DOHH2 (cell line): ENCODE data around the gene S100A16.

Experiments used
- H3F3A ChIP-seq: fragments of 200-600 bp; sonication (generic), shearing (Covaris generic); 2 replicates; pipeline ENCODE4 v1.6.0; 2016; ENCODE audit warnings: antibody characterized with exemption, mild to moderate bottlenecking; ENCODE audit not compliant: control insufficient read depth, insufficient read depth
- H3K27ac ChIP-seq: fragments of 200-600 bp; sonication (generic); 2 replicates; pipeline ENCODE4 v1.5.1; 2014; ENCODE audit warnings: low read depth, mild to moderate bottlenecking, low read length, moderate library complexity
- H3K27me3 ChIP-seq: fragments of 200-600 bp; sonication (generic); 2 replicates; pipeline ENCODE4 v1.6.1; 2014; ENCODE audit warnings: mild to moderate bottlenecking, low read length, mixed read lengths; ENCODE audit not compliant: control insufficient read depth
- H3K36me3 ChIP-seq: fragments of 200-600 bp; sonication (generic); 2 replicates; pipeline ENCODE4 v1.6.1; 2014; ENCODE audit warnings: mild to moderate bottlenecking, low read length, moderate library complexity, mixed read lengths; ENCODE audit not compliant: control insufficient read depth
- H3K4me1 ChIP-seq: fragments of 200-600 bp; sonication (generic); 2 replicates; pipeline ENCODE4 v1.6.1; 2014; ENCODE audit warnings: mild to moderate bottlenecking, low read length, mixed read lengths; ENCODE audit not compliant: control insufficient read depth
- H3K4me2 ChIP-seq: fragments of 200-600 bp; sonication (generic); 2 replicates; pipeline ENCODE4 v1.6.0; 2014; ENCODE audit warnings: mild to moderate bottlenecking, low read length, moderate library complexity
- H3K4me3 ChIP-seq: fragments of 200-600 bp; sonication (generic); 2 replicates; pipeline ENCODE4 v1.5.1; 2014; ENCODE audit warnings: mild to moderate bottlenecking, low read length, mixed read lengths
- H3K79me2 ChIP-seq: fragments of 200-600 bp; sonication (generic); 2 replicates; pipeline ENCODE4 v1.6.1; 2014; ENCODE audit warnings: mild to moderate bottlenecking, low read length, mixed read lengths; ENCODE audit not compliant: control insufficient read depth
- H3K9me2 ChIP-seq: fragments of 200-600 bp; sonication (generic); replicated peaks from 2 replicates; pipeline ENCODE4 v1.6.1; 2014; ENCODE audit warnings: mild to moderate bottlenecking, low read length, mixed read lengths; ENCODE audit not compliant: control insufficient read depth
- H3K9me3 ChIP-seq: fragments of 200-600 bp; sonication (generic); 2 replicates; pipeline ENCODE4 v1.6.1; 2014; ENCODE audit warnings: antibody characterized with exemption, low read length, mixed read lengths; ENCODE audit not compliant: control insufficient read depth, insufficient read depth
- H4K20me1 ChIP-seq: fragments of 200-600 bp; sonication (generic); 2 replicates; pipeline ENCODE4 v1.6.0; 2014; ENCODE audit warnings: low read depth, mild to moderate bottlenecking, antibody characterized with exemption, low read length, moderate library complexity; ENCODE audit not compliant: control insufficient read depth, insufficient read depth
- CTCF ChIP-seq: fragments of 200-600 bp; sonication (generic); IDR thresholded peaks from one replicate; pipeline ENCODE4 v1.5.1; 2014; ENCODE audit warnings: antibody characterized with exemption, mild to moderate bottlenecking, low read depth, low read length; ENCODE audit not compliant: poor library complexity, severe bottlenecking
- EZH2phosphoT487 ChIP-seq: fragments of 200-600 bp; sonication (generic); IDR thresholded peaks from 2 replicates; pipeline ENCODE4 v1.6.1; 2017; ENCODE audit warnings: borderline replicate concordance, mild to moderate bottlenecking, antibody characterized with exemption, low read length, moderate library complexity, mixed read lengths

The S100A16 gene

GRCh38 chr1:153628638-153629342 is 15.9 kb upstream of the S100A16 start:
- no peaks in the 10 kb centered on the region for H3K27me3 ChIP-seq
- H3K9me3 ChIP-seq: no peaks in the 10 kb centered on the region
- no peak overlapping the region for H3K4me3 ChIP-seq
- no peak for TF ChIP-seq EZH2phosphoT487
- no peak for TF ChIP-seq CTCF
- no peaks in the 10 kb centered on the region for H3K9me2 ChIP-seq
- H3K4me1 ChIP-seq: peaks cover 55% of the 10 kb centered on the region
- H3K36me3 ChIP-seq: peaks cover 7% of the 10 kb centered on the region; the same call in 1 of the 2 replicates
- H3K4me2 ChIP-seq: 0 out of 2 replicates have a peak overlapping the region, but pooled peaks have one; percentile 5
- no peaks in the 10 kb centered on the region for H4K20me1 ChIP-seq
- peaks cover 10% of the 10 kb centered on the region for H3K79me2 ChIP-seq
- H3K27ac ChIP-seq: no peak overlapping the region
- H3F3A ChIP-seq: peaks cover 2% of the 10 kb centered on the region; the same call in 1 of the 2 replicates

GRCh38 chr1:153627715-153628626 is 15.0 kb upstream of the S100A16 start, which contains the start of gene S100A1:
S100A1 (plus strand) TSS chr1:153628434; CDS start chr1:153630522, 2,088 bp downstream.
- Histone ChIP-seq H3K27me3 (no peaks in the 10 kb centered on the region), H3K4me2 (peak within 1 kb of the TSS; percentile 92), H3F3A (peaks cover 2% of the 10 kb centered on the region; the same call in 1 of the 2 replicates), H3K9me2 (no peaks in the 10 kb centered on the region), H3K27ac (peak within 1 kb of the TSS; percentile 62), H3K79me2 (peaks cover 10% of the 10 kb centered on the region), H3K4me3 (peak within 1 kb of the TSS; percentile 87), H3K9me3 (no peaks in the 10 kb centered on the region), H3K4me1 (peaks cover 57% of the 10 kb centered on the region), H4K20me1 (no peaks in the 10 kb centered on the region), H3K36me3 (peaks cover 9% of the 10 kb centered on the region; the same call in 1 of the 2 replicates)
- TF ChIP-seq CTCF (no peak), EZH2phosphoT487 (no peak)

DNA sequence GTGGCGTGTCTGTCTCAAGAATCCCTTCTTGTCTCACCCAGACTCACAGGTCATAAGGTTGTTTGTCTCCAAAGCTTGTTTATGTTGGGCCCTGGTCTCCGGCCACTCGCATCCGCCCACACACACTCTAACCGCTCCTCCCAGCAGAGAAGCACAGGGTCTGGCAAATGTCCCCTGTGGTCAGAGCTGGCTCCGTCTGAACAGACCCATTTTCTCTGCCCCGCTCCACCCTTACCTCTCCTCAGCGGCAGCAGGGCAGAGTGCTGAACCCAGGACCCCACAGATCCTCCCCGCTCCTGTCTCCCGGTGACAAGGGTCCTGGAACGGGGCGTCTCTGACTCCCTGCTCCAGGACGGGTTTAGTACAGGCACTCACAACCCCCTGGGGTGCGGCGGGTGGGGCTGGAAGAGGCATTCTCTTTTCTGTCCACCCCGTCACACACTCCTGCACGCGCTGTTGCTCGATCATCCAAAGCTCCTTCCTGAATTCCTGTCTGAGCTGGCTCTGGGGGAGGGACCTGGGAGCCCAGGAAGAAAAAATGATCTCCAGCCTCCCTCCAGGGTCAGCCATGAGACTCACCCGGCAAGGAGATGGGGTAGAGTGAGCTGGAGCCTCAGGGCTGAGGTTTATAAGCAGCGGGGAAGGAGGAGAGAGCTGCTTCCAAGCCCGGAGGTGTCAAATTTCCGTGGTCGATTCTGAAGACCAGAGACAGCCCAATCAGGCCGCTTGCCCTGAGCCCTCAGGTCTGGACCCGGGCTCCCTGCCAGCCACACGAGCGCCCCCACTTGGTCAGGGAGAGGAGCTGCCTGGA is 14.2 kb upstream of the S100A16 start, which contains the start of gene S100A13:
TSS of gene S100A13 (minus strand) at position 602 of the 811 bp plus-strand sequence. CDS start 1,033 bp downstream, outside the sequence.
- Histone ChIP-seq H3F3A (peaks cover 2% of the 10 kb centered on the region; the same call in 1 of the 2 replicates), H3K4me2 (peak within 1 kb of the TSS; percentile 92), H3K27ac (peak within 1 kb of the TSS; percentile 62), H3K4me1 (peaks cover 66% of the 10 kb centered on the region), H3K27me3 (no peaks in the 10 kb centered on the region), H3K4me3 (peak within 1 kb of the TSS; percentile 87), H3K9me3 (no peaks in the 10 kb centered on the region), H3K36me3 (peaks cover 14% of the 10 kb centered on the region), H4K20me1 (no peaks in the 10 kb centered on the region), H3K79me2 (peaks cover 10% of the 10 kb centered on the region), H3K9me2 (no peaks in the 10 kb centered on the region)
- TF ChIP-seq EZH2phosphoT487 (no peak), CTCF (peak; percentile 97)
